ENCODE measurements around the gene TRMO.
"Not testable (repeated sequence)": the region's sequence is repeated elsewhere in the genome, so short reads cannot be mapped to it uniquely, and the experiment has no call there.

Gene TRMO

GRCh38 chr9:97921959-97922724, at the start of gene TRMO:
Gene TRMO, minus strand, starts transcription at chr9:97922500. Its CDS starts 7 bp downstream, at chr9:97922493.
- peak; percentile 93 for DNase-seq (ENCODE audit: low read depth, low spot score)
- peak within 1 kb of the TSS; percentile 94 for H3K27ac ChIP-seq

- H3K27ac ChIP-seq = no peak overlapping the region
- no peak for DNase-seq (ENCODE audit: low read depth, low spot score)
Observed at GRCh38 chr9:97970165-97970564, 47.9 kb upstream of the TRMO start.

- H3K27ac ChIP-seq = no peak overlapping the region
- DNase-seq (ENCODE audit: low read depth, low spot score) = no peak
Observed at GRCh38 chr9:97969014-97969413, 46.7 kb upstream of the TRMO start.

GRCh38 chr9:97966493-97966892, 44.2 kb upstream of the TRMO start:
- no peak overlapping the region for H3K27ac ChIP-seq
- DNase-seq (ENCODE audit: low read depth, low spot score) = no peak

- no peak for DNase-seq (ENCODE audit: low read depth, low spot score)
- H3K27ac ChIP-seq = no peak overlapping the region
Observed at GRCh38 chr9:97964901-97965300, 42.6 kb upstream of the TRMO start.

- DNase-seq (ENCODE audit: low read depth, low spot score) = no peak
- H3K27ac ChIP-seq = no peak overlapping the region
Observed at GRCh38 chr9:97963232-97963631, 40.9 kb upstream of the TRMO start.

- no peak overlapping the region for H3K27ac ChIP-seq
- no peak for DNase-seq (ENCODE audit: low read depth, low spot score)
Observed at GRCh38 chr9:97962575-97962974, 40.3 kb upstream of the TRMO start.

GRCh38 chr9:97962136-97962535, 39.8 kb upstream of the TRMO start:
- H3K27ac ChIP-seq = no peak overlapping the region
- DNase-seq (ENCODE audit: low read depth, low spot score) = no peak

- no peak overlapping the region for H3K27ac ChIP-seq
- DNase-seq (ENCODE audit: low read depth, low spot score) = no peak
Observed at GRCh38 chr9:97961361-97961760, 39.1 kb upstream of the TRMO start.

GRCh38 chr9:97960678-97961328, 38.5 kb upstream of the TRMO start:
- not testable (repeated sequence) for H3K27ac ChIP-seq; DNase-seq (ENCODE audit: low read depth, low spot score)

- H3K27ac ChIP-seq = no peak overlapping the region
- no peak for DNase-seq (ENCODE audit: low read depth, low spot score)
Observed at GRCh38 chr9:97959585-97959984, 37.3 kb upstream of the TRMO start.

- DNase-seq (ENCODE audit: low read depth, low spot score) = no peak
- no peak overlapping the region for H3K27ac ChIP-seq
Observed at GRCh38 chr9:97958812-97959511, 36.7 kb upstream of the TRMO start.

GRCh38 chr9:97956331-97956730, 34.0 kb upstream of the TRMO start:
- DNase-seq (ENCODE audit: low read depth, low spot score) = no peak
- no peak overlapping the region for H3K27ac ChIP-seq

GRCh38 chr9:97954550-97954989, 32.3 kb upstream of the TRMO start:
- no peak for DNase-seq (ENCODE audit: low read depth, low spot score)

GRCh38 chr9:97950873-97951272, 28.6 kb upstream of the TRMO start:
- H3K27ac ChIP-seq; DNase-seq (ENCODE audit: low read depth, low spot score): not testable (repeated sequence)

More at GRCh38 chr9:97954550-97954989, 32.3 kb upstream of the TRMO start:
- no peak overlapping the region for H3K27ac ChIP-seq

- not testable (repeated sequence) for DNase-seq (ENCODE audit: low read depth, low spot score); H3K27ac ChIP-seq
Observed at GRCh38 chr9:97947094-97947493, 24.8 kb upstream of the TRMO start.

- H3K27ac ChIP-seq = not testable (repeated sequence)
Observed at GRCh38 chr9:97945470-97945869, 23.2 kb upstream of the TRMO start.

GRCh38 chr9:97944612-97945011, 22.3 kb upstream of the TRMO start:
- DNase-seq (ENCODE audit: low read depth, low spot score) = no peak
- no peak overlapping the region for H3K27ac ChIP-seq

More at GRCh38 chr9:97945470-97945869, 23.2 kb upstream of the TRMO start:
- DNase-seq (ENCODE audit: low read depth, low spot score) = not testable (repeated sequence)

GRCh38 chr9:97943308-97943855, 21.1 kb upstream of the TRMO start:
- H3K27ac ChIP-seq = no peak overlapping the region

GRCh38 chr9:97941323-97941722, 19.0 kb upstream of the TRMO start:
- DNase-seq (ENCODE audit: low read depth, low spot score) = no peak
- H3K27ac ChIP-seq = no peak overlapping the region

More at GRCh38 chr9:97943308-97943855, 21.1 kb upstream of the TRMO start:
- DNase-seq (ENCODE audit: low read depth, low spot score) = no peak

- H3K27ac ChIP-seq = no peak overlapping the region
- no peak for DNase-seq (ENCODE audit: low read depth, low spot score)
Observed at GRCh38 chr9:97940741-97941140, 18.4 kb upstream of the TRMO start.
